HL-60 (cell line): Measurements from ENCODE around the gene TMED9.

Experiments
- POLR2AphosphoS5 ChIP-seq: IDR thresholded peaks from 2 replicates; pipeline ENCODE4 v1.6.1; 2012; ENCODE audit warnings: low read depth
- SPI1 ChIP-seq: IDR thresholded peaks from 2 replicates; pipeline ENCODE4 v1.6.1; 2012; ENCODE audit warnings: low read depth, mild to moderate bottlenecking, borderline replicate concordance
- TF ChIP-seq, protein P1 (sequence below): IDR thresholded peaks from one replicate; pipeline ENCODE4 v1.5.1; 2011; ENCODE audit warnings: low read length, control low read depth, inconsistent platforms; ENCODE audit not compliant: insufficient read depth
- TF ChIP-seq, protein P2 (sequence below): IDR thresholded peaks from 2 replicates; pipeline ENCODE4 v1.6.1; 2012; ENCODE audit warnings: low read depth; ENCODE audit not compliant: insufficient replicate concordance

- TF ChIP-seq, protein P1, sequence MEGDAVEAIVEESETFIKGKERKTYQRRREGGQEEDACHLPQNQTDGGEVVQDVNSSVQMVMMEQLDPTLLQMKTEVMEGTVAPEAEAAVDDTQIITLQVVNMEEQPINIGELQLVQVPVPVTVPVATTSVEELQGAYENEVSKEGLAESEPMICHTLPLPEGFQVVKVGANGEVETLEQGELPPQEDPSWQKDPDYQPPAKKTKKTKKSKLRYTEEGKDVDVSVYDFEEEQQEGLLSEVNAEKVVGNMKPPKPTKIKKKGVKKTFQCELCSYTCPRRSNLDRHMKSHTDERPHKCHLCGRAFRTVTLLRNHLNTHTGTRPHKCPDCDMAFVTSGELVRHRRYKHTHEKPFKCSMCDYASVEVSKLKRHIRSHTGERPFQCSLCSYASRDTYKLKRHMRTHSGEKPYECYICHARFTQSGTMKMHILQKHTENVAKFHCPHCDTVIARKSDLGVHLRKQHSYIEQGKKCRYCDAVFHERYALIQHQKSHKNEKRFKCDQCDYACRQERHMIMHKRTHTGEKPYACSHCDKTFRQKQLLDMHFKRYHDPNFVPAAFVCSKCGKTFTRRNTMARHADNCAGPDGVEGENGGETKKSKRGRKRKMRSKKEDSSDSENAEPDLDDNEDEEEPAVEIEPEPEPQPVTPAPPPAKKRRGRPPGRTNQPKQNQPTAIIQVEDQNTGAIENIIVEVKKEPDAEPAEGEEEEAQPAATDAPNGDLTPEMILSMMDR = no peak
- TF ChIP-seq SPI1 (no peak), POLR2AphosphoS5 (no peak)
- TF ChIP-seq, protein P2, sequence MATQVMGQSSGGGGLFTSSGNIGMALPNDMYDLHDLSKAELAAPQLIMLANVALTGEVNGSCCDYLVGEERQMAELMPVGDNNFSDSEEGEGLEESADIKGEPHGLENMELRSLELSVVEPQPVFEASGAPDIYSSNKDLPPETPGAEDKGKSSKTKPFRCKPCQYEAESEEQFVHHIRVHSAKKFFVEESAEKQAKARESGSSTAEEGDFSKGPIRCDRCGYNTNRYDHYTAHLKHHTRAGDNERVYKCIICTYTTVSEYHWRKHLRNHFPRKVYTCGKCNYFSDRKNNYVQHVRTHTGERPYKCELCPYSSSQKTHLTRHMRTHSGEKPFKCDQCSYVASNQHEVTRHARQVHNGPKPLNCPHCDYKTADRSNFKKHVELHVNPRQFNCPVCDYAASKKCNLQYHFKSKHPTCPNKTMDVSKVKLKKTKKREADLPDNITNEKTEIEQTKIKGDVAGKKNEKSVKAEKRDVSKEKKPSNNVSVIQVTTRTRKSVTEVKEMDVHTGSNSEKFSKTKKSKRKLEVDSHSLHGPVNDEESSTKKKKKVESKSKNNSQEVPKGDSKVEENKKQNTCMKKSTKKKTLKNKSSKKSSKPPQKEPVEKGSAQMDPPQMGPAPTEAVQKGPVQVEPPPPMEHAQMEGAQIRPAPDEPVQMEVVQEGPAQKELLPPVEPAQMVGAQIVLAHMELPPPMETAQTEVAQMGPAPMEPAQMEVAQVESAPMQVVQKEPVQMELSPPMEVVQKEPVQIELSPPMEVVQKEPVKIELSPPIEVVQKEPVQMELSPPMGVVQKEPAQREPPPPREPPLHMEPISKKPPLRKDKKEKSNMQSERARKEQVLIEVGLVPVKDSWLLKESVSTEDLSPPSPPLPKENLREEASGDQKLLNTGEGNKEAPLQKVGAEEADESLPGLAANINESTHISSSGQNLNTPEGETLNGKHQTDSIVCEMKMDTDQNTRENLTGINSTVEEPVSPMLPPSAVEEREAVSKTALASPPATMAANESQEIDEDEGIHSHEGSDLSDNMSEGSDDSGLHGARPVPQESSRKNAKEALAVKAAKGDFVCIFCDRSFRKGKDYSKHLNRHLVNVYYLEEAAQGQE = no peak
Observed at GRCh38 chr5:177578316-177578715, 13.7 kb upstream of the TMED9 start.
